GM12865 (cell line): ENCODE data around the gene RGS5.
"Not testable (repeated sequence)": the region's sequence is repeated elsewhere in the genome, so short reads cannot be mapped to it uniquely, and the experiment has no call there.

ENCODE experiments used
- DNase-seq: peaks from one replicate; pipeline ENCODE4 v3.0.0; 2010; ENCODE audit warnings: low read depth
- H3K4me3 ChIP-seq: 2 replicates; pipeline ENCODE4 v1.5.1; 2011; ENCODE audit warnings: mild to moderate bottlenecking, low read depth, low read length, control low read depth
- CTCF ChIP-seq: IDR thresholded peaks from 2 replicates; pipeline ENCODE4 v1.5.1; 2011; ENCODE audit warnings: low read length, control low read depth, low read depth, inconsistent platforms; ENCODE audit not compliant: insufficient read depth; ENCODE audit errors: missing control alignments

RGS5 gene

GRCh38 chr1:163230827-163231226 lies 28.1 kb upstream of the RGS5 start:
- no peak for TF ChIP-seq CTCF
- no peak for DNase-seq
- no peak overlapping the region for H3K4me3 ChIP-seq

- H3K4me3 ChIP-seq, DNase-seq: not testable (repeated sequence)
Observed at GRCh38 chr1:163228271-163228670, 25.6 kb upstream of the RGS5 start.

GRCh38 chr1:163227126-163227525 lies 24.4 kb upstream of the RGS5 start:
- DNase-seq: no peak
- no peak overlapping the region for H3K4me3 ChIP-seq
- TF ChIP-seq CTCF: no peak

GRCh38 chr1:163213626-163214025 lies 10.9 kb upstream of the RGS5 start:
- TF ChIP-seq CTCF: no peak
- H3K4me3 ChIP-seq: no peak overlapping the region
- no peak for DNase-seq

- no peak for TF ChIP-seq CTCF
- H3K4me3 ChIP-seq: no peak overlapping the region
- no peak for DNase-seq
Observed at GRCh38 chr1:163211667-163212066, 9.0 kb upstream of the RGS5 start.

GRCh38 chr1:163205513-163205912 lies 2.8 kb upstream of the RGS5 start:
- TF ChIP-seq CTCF: no peak
- no peak overlapping the region for H3K4me3 ChIP-seq
- DNase-seq: no peak

GRCh38 chr1:163203561-163203960 lies 845 bp upstream of the RGS5 start:
- TF ChIP-seq CTCF: no peak
- no peak overlapping the region for H3K4me3 ChIP-seq
- no peak for DNase-seq

GRCh38 chr1:163201906-163202305 lies 810 bp downstream of the RGS5 start:
- H3K4me3 ChIP-seq: no peak overlapping the region
- TF ChIP-seq CTCF: no peak

More at GRCh38 chr1:163201906-163202305, 810 bp downstream of the RGS5 start:
- DNase-seq: no peak
